H1 (cell line): Measurements from ENCODE around the gene SNTG2. TPM values are rescaled to one million over a fixed set of nuclear protein-coding genes. Genes with fewer than 3 reads are reported as not detected.

Experiments used
- CTCF ChIA-PET: fragments of 300-600 bp; sonication (Branson Sonifier 250); formaldehyde crosslinking; loops from one replicate; lab custom pipeline; 2021; ENCODE audit not compliant: partially characterized antibody; lab: Charles Lee
- POLR2A ChIA-PET: fragments of 300-600 bp; sonication (Branson Sonifier 250); formaldehyde crosslinking; loops from one replicate; lab custom pipeline; 2021; ENCODE audit warnings: inconsistent platforms; ENCODE audit not compliant: partially characterized antibody; lab: Charles Lee
- DNase-seq, 2 experiments: peaks; one replicate each; pipeline versions ENCODE4 v3.0.0 to v3.0.0-alpha.2; 2010 to 2022; ENCODE audit warnings: low spot score in 2 of 2, low read depth in 1 of 2, mixed read lengths in 1 of 2
- FAIRE-seq: peaks from 2 replicates; lab custom pipeline; 2011; peaks lifted over from hg19 to GRCh38; lab: Jason Lieb, UNC
- H2AFZ ChIP-seq: 2 replicates; pipeline ENCODE4 v1.8.1; 2012; ENCODE audit warnings: low read length, inconsistent platforms
- H2AK5ac ChIP-seq: 2 replicates; pipeline ENCODE4 v1.6.1; 2013; ENCODE audit warnings: low read depth, low read length
- H2BK120ac ChIP-seq: replicated peaks from 2 replicates; pipeline ENCODE3; 2013; ENCODE audit warnings: low read depth, low read length, inconsistent platforms
- H2BK12ac ChIP-seq: 2 replicates; pipeline ENCODE4 v1.6.1; 2013; ENCODE audit warnings: low read depth, low read length
- H2BK15ac ChIP-seq: 2 replicates; pipeline ENCODE4 v1.6.1; 2013; ENCODE audit warnings: low read length
- H2BK20ac ChIP-seq: 2 replicates; pipeline ENCODE4 v1.6.1; 2013; ENCODE audit warnings: low read length
- H2BK5ac ChIP-seq: 2 replicates; pipeline ENCODE4 v1.6.1; 2013; ENCODE audit warnings: low read depth, low read length
- H3K14ac ChIP-seq: 2 replicates; pipeline ENCODE4 v1.6.1; 2013; ENCODE audit warnings: inconsistent platforms; ENCODE audit not compliant: insufficient read length
- H3K18ac ChIP-seq: 2 replicates; pipeline ENCODE4 v1.6.1; 2013; ENCODE audit warnings: low read length; ENCODE audit errors: extremely low read depth
- H3K23ac ChIP-seq: 2 replicates; pipeline ENCODE4 v1.6.1; 2013; ENCODE audit warnings: inconsistent platforms; ENCODE audit not compliant: insufficient read length
- H3K23me2 ChIP-seq: 2 replicates; pipeline ENCODE4 v1.6.1; 2013; ENCODE audit warnings: low read depth, low read length
- H3K27ac ChIP-seq: 2 replicates; pipeline ENCODE4 v1.6.1; 2011; ENCODE audit warnings: low read depth, low read length, inconsistent platforms
- H3K27me3 ChIP-seq, 4 experiments: replicated peaks in 1 of 4; 1 replicate in 1 of 4; 2 replicates in 3 of 4; pipeline versions ENCODE4 v1.6.1 to v1.8.1; 2011 to 2013; ENCODE audit warnings: low read length in 3 of 4, mild to moderate bottlenecking in 3 of 4, inconsistent platforms in 2 of 4, mixed read lengths in 2 of 4, moderate library complexity in 1 of 4; ENCODE audit not compliant: control insufficient read depth in 3 of 4, insufficient read depth in 3 of 4; ENCODE audit errors: extremely low read depth in 1 of 4
- H3K36me3 ChIP-seq, 4 experiments: 2 replicates each; pipeline versions ENCODE4 v1.6.1 to v1.8.1; 2011 to 2013; ENCODE audit warnings: mild to moderate bottlenecking in 4 of 4, low read length in 3 of 4, moderate library complexity in 2 of 4, control low read depth in 1 of 4, inconsistent platforms in 1 of 4; ENCODE audit not compliant: insufficient read depth in 4 of 4, control insufficient read depth in 2 of 4
- H3K4ac ChIP-seq: replicated peaks from 2 replicates; pipeline ENCODE3; 2013; ENCODE audit warnings: low read length, low read depth, mixed read lengths, inconsistent platforms; ENCODE audit not compliant: insufficient read length
- H3K4me1 ChIP-seq, 4 experiments: replicated peaks in 1 of 4; 1 replicate in 1 of 4; 2 replicates in 3 of 4; pipeline versions ENCODE4 v1.6.1 to v1.8.1; 2011 to 2013; ENCODE audit warnings: low read length in 3 of 4, inconsistent platforms in 2 of 4, mixed read lengths in 1 of 4; ENCODE audit not compliant: insufficient read depth in 4 of 4, control insufficient read depth in 3 of 4
- H3K4me2 ChIP-seq, 2 experiments: 2 replicates each; pipeline versions ENCODE4 v1.6.1 to v1.8.1; 2011 to 2013; ENCODE audit warnings: low read depth in 2 of 2, low read length in 2 of 2, control low read depth in 1 of 2, inconsistent platforms in 1 of 2, mild to moderate bottlenecking in 1 of 2; ENCODE audit not compliant: insufficient read depth in 1 of 2
- H3K4me3 ChIP-seq, 4 experiments: fragments of 200-600, 300-600 bp in 1 of 4; sonication (generic), shearing (Covaris generic), sonication (Bioruptor Twin) in 1 of 4; 2 replicates each; pipeline versions ENCODE4 v1.5.1 to v1.8.1; 2011 to 2016; ENCODE audit warnings: low read length in 4 of 4, low read depth in 3 of 4, control low read depth in 2 of 4, inconsistent platforms in 2 of 4, mild to moderate bottlenecking in 2 of 4, mixed read lengths in 1 of 4, moderate library complexity in 1 of 4; ENCODE audit not compliant: insufficient read depth in 2 of 4; ENCODE audit errors: extremely low read depth in 1 of 4
- H3K56ac ChIP-seq: replicated peaks from 2 replicates; pipeline ENCODE3; 2013; ENCODE audit warnings: low read depth, mild to moderate bottlenecking, mixed read lengths, low read length, inconsistent platforms; ENCODE audit not compliant: insufficient read length
- H3K79me1 ChIP-seq: 2 replicates; pipeline ENCODE4 v1.6.1; 2013; ENCODE audit warnings: low read depth, low read length, control low read depth
- H3K79me2 ChIP-seq, 2 experiments: 2 replicates each; pipeline versions ENCODE4 v1.6.1 to v1.8.1; 2012 to 2013; ENCODE audit warnings: low read length in 2 of 2, mild to moderate bottlenecking in 2 of 2, inconsistent platforms in 1 of 2; ENCODE audit not compliant: insufficient read depth in 2 of 2, control insufficient read depth in 1 of 2
- H3K9ac ChIP-seq, 4 experiments: replicated peaks in 1 of 4; 1 replicate in 1 of 4; 2 replicates in 3 of 4; pipeline versions ENCODE4 v1.6.1 to v1.8.1; 2011 to 2013; ENCODE audit warnings: low read depth in 3 of 4, low read length in 3 of 4, control low read depth in 2 of 4, mild to moderate bottlenecking in 2 of 4, moderate library complexity in 2 of 4, inconsistent platforms in 1 of 4; ENCODE audit errors: extremely low read depth in 1 of 4
- H3K9me3 ChIP-seq, 2 experiments: 2 replicates each; pipeline versions ENCODE4 v1.6.1 to v1.8.1; 2012 to 2013; ENCODE audit warnings: mild to moderate bottlenecking in 2 of 2, moderate library complexity in 2 of 2, control low read depth in 1 of 2, inconsistent platforms in 1 of 2, low read depth in 1 of 2, low read length in 1 of 2, mixed read lengths in 1 of 2; ENCODE audit not compliant: insufficient read depth in 2 of 2
- H4K20me1 ChIP-seq, 2 experiments: replicated peaks in 1 of 2; 2 replicates each; pipeline versions ENCODE3 to v1.8.1; 2011 to 2013; ENCODE audit warnings: inconsistent platforms in 2 of 2, low read length in 2 of 2, mild to moderate bottlenecking in 1 of 2; ENCODE audit not compliant: insufficient read depth in 2 of 2, control insufficient read depth in 1 of 2
- H4K5ac ChIP-seq: 2 replicates; pipeline ENCODE4 v1.6.1; 2013; ENCODE audit warnings: low read length, low read depth, mixed read lengths, inconsistent platforms; ENCODE audit not compliant: insufficient read length
- H4K8ac ChIP-seq: 2 replicates; pipeline ENCODE4 v1.8.0; 2013; ENCODE audit warnings: mild to moderate bottlenecking, moderate library complexity, low read length, inconsistent platforms; ENCODE audit not compliant: insufficient read depth; ENCODE audit errors: extremely low read depth
- H4K91ac ChIP-seq: replicated peaks from 2 replicates; pipeline ENCODE3; 2013; ENCODE audit warnings: low read length, mixed read lengths, inconsistent platforms; ENCODE audit not compliant: insufficient read length
- BCL11A ChIP-seq, 2 experiments: IDR thresholded peaks; one replicate each; pipeline ENCODE4 v1.6.1; 2011; ENCODE audit warnings: low read depth in 2 of 2, low read length in 2 of 2, mild to moderate bottlenecking in 2 of 2
- BRCA1 ChIP-seq: IDR thresholded peaks from 2 replicates; pipeline ENCODE4 v1.6.1; 2012; ENCODE audit warnings: low read depth, low read length, improper control_type of control experiment
- CTBP2 ChIP-seq: IDR thresholded peaks from 2 replicates; pipeline ENCODE4 v1.7.0; 2011; ENCODE audit warnings: borderline replicate concordance, mild to moderate bottlenecking, moderate library complexity, mixed read lengths, low read length; ENCODE audit not compliant: insufficient read depth, insufficient read length
- HDAC2 ChIP-seq, 2 experiments: fragments of 300-600 bp in 1 of 2; sonication (generic) in 1 of 2; IDR thresholded peaks; 2 replicates each; pipeline ENCODE4 v1.6.1; 2011 to 2012; ENCODE audit warnings: low read depth in 2 of 2, low read length in 2 of 2, mild to moderate bottlenecking in 2 of 2, moderate library complexity in 2 of 2, borderline replicate concordance in 1 of 2, inconsistent platforms in 1 of 2
- POU5F1 ChIP-seq: IDR thresholded peaks from 2 replicates; pipeline ENCODE4 v1.6.1; 2011; ENCODE audit warnings: low read depth, mild to moderate bottlenecking, low read length, moderate library complexity
- RBBP5 ChIP-seq: IDR thresholded peaks from 2 replicates; pipeline ENCODE4 v1.7.1; 2012; ENCODE audit warnings: low read depth, mild to moderate bottlenecking, inconsistent platforms, low read length, moderate library complexity, borderline replicate concordance
- RNF2 ChIP-seq: fragments of 200-900, 300-1000 bp; sonication (generic); IDR thresholded peaks from 2 replicates; pipeline ENCODE4 v1.7.1; 2016; ENCODE audit warnings: borderline replicate concordance, low read depth, mild to moderate bottlenecking, antibody characterized with exemption, low read length; ENCODE audit not compliant: poor library complexity, severe bottlenecking; ENCODE audit errors: missing control alignments
- SIX5 ChIP-seq: IDR thresholded peaks from 2 replicates; pipeline ENCODE4 v1.6.1; 2011; ENCODE audit warnings: mild to moderate bottlenecking, low read depth, low read length
- SRF ChIP-seq: IDR thresholded peaks from 2 replicates; pipeline ENCODE4 v1.6.1; 2011; ENCODE audit warnings: mild to moderate bottlenecking, low read depth, low read length, moderate library complexity
- SUZ12 ChIP-seq: fragments of 200-600 bp; sonication (generic); IDR thresholded peaks from 2 replicates; pipeline ENCODE4 v1.6.1; 2012; ENCODE audit warnings: mild to moderate bottlenecking, inconsistent platforms, low read length, moderate library complexity, mixed read lengths
- TBP ChIP-seq: IDR thresholded peaks from 2 replicates; pipeline ENCODE4 v1.6.1; 2011; ENCODE audit warnings: low read depth, low read length, improper control_type of control experiment
- ZNF274 ChIP-seq: IDR thresholded peaks from 2 replicates; pipeline ENCODE4 v1.7.0; 2012; ENCODE audit warnings: low read length, borderline replicate concordance; ENCODE audit errors: extremely low read depth
- WGBS, 2 experiments: shearing (Covaris generic) in 1 of 2; methylation state at CpG; one replicate each; pipeline versions ENCODE4 v1.1.6 to v1.1.7; 2013 to 2015; ENCODE audit warnings: low lambda C conversion rate in 2 of 2, mixed read lengths in 2 of 2, inconsistent platforms in 1 of 2, low coverage in 1 of 2, missing lambda C conversion rate in 1 of 2; ENCODE audit not compliant: insufficient replicate concordance in 2 of 2, insufficient coverage in 1 of 2, insufficient read length in 1 of 2; ENCODE audit errors: extremely low coverage in 1 of 2, missing lambda C conversion rate in 1 of 2; 5-methylcytosine and 5-hydroxymethylcytosine counted together
- polyA plus RNA-seq, 7 experiments: library from polyadenylated mRNA; depleted of rRNA in 3 of 7; stranded (reverse) in 5 of 7; unstranded in 2 of 7; fragments of >200 nt in 5 of 7; fragments of 200-250 nt in 2 of 7; gene quantifications; 1 replicate in 5 of 7; 2 replicates in 1 of 7; 4 replicates in 1 of 7; pipeline versions ENCODE4 v1.2.1 to v1.2.3, GENCODE V29; 2011 to 2013; ENCODE audit warnings: missing spikeins in 2 of 7, mixed read lengths in 2 of 7
- total RNA-seq: library from RNA; stranded (reverse); fragmentation: NEBNext Ultra II Directional; extraction: Animal tissue kit (Norgen Biotek cat#: 25700); gene quantifications from 2 replicates; pipeline ENCODE4 v1.2.1, GENCODE V29; 2021

SNTG2 gene
- total and polyA plus RNA-seq, 2 of the 8 experiments (the other 6 are each of a cell fraction or from before 2014, with no cell fraction given) = 6.6 to 18.1 TPM

DNA sequence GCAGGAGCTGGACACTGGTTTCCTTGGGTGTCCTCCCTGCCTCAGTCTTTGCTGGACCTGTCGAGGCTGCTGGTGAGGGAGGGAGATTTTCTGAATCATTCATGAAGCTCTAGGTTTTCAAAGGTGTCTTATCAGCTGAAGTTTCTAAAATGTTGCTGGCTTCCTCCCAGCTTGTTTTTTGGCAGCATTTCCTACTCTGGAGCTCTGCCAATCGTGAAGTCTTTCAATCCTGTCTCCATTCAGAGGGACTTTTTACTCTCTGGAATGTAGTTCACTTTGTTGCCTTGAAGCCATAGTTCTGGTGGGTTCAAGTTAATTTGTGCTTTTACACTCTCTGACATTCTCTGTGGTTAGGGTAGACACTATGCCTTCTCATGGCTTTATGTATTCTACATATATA, 23.9 kb downstream of the SNTG2 start:
- Histone ChIP-seq H4K91ac (no peak overlapping the region), H3K9me3 (no peaks in the 10 kb centered on the region), H3K79me1 (peaks cover 18% of the 10 kb centered on the region), H3K27ac (no peak overlapping the region), H3K27me3 (no peaks in the 10 kb centered on the region), H2BK120ac (no peak overlapping the region), H3K36me3 (peaks cover 0 to 6% (median 1%) of the 10 kb centered on the region in 4 experiments; a peak in 2 of 8 replicates), H3K4me3 (no peak overlapping the region), H3K4me1 (peaks cover 0 to 8% (median 5%) of the 10 kb centered on the region in 4 experiments; a peak in 4 of 7 replicates), H2BK12ac (no peak overlapping the region), H4K8ac (no peak overlapping the region), H2AFZ (no peak overlapping the region), H3K23ac (no peak overlapping the region), H3K4me2 (no peak overlapping the region), H2BK20ac (no peak overlapping the region), H2BK15ac (no peak overlapping the region), H2BK5ac (no peak overlapping the region), H3K79me2 (peaks cover 6 to 91% of the 10 kb centered on the region in 2 experiments), H3K4ac (no peak overlapping the region), H4K20me1 (peaks cover 8 to 10% of the 10 kb centered on the region in 2 experiments), H2AK5ac (no peak overlapping the region), H4K5ac (no peak overlapping the region), H3K18ac (no peak overlapping the region), H3K56ac (no peak overlapping the region), H3K14ac (no peak overlapping the region), H3K23me2 (no peaks in the 10 kb centered on the region), H3K9ac (no peak overlapping the region)
- ChIA-PET POLR2A (no interaction called here), CTCF (interaction anchor here (1.0 to 1.9 kb wide), 3 partner anchors 9 to 174 kb away, joined by 3 to 4 read pairs (median 3); no protein-coding TSS in a partner anchor)
- FAIRE-seq (no peak), DNase-seq (no peak)
- 84% methylated on average over 2 of the region's 2 CpGs; no CpG with 5 or more reads in 1 of the 2 experiments for WGBS, 2 experiments
- TF ChIP-seq BCL11A (IDR thresholded peaks at IDR 0.05; ENCODE audit: low read depth in 2 of 2, low read length in 2 of 2) (no peak), ZNF274 (no peak), SRF (no peak), BRCA1 (no peak), RNF2 (no peak), SIX5 (no peak), CTBP2 (no peak), HDAC2 (IDR thresholded peaks at IDR 0.05; ENCODE audit: borderline replicate concordance in 1 of 2, low read depth in 2 of 2, low read length in 2 of 2) (no peak), RBBP5 (no peak), TBP (no peak), SUZ12 (no peak), POU5F1 (no peak)
